HEK293T (cell line): ENCODE data around the gene COLGALT1.

Source experiments
- ARNT ChIP-seq: fragments of 450-650 bp; IDR thresholded peaks from 2 replicates; pipeline ENCODE4 v1.6.1; 2017; ENCODE audit warnings: mild to moderate bottlenecking
- CTBP1 ChIP-seq: fragments of 450-650 bp; IDR thresholded peaks from 2 replicates; pipeline ENCODE4 v1.6.1; 2016; ENCODE audit warnings: borderline replicate concordance
- SP1 ChIP-seq: fragments of 450-650 bp; IDR thresholded peaks from 2 replicates; pipeline ENCODE4 v1.6.1; 2017
- SUZ12 ChIP-seq: fragments of 450-650 bp; IDR thresholded peaks from 2 replicates; pipeline ENCODE4 v1.6.1; 2016; ENCODE audit warnings: mild to moderate bottlenecking
- TARDBP ChIP-seq: fragments of 450-650 bp; IDR thresholded peaks from 2 replicates; pipeline ENCODE4 v1.6.1; 2016

- TF ChIP-seq TARDBP (no peak), SP1 (no peak), ARNT (no peak), CTBP1 (no peak), SUZ12 (no peak)
Measured at GRCh38 chr19:17626456-17627015, 71.1 kb downstream of the COLGALT1 start.
